Right atrium auricular region (tissue), 2 donors: ENCODE results near the gene CHST10. TPM values are rescaled to one million over a fixed set of nuclear protein-coding genes. Genes with fewer than 3 reads are reported as not detected.
A peak's percentile ranks its signal among the peaks of the same experiment; 100 is the strongest.

Experiments used
- DNase-seq: peaks from one replicate; pipeline ENCODE4 v3.0.0-alpha.2; 2019; ENCODE audit warnings: low spot score
- H3K27ac ChIP-seq, 2 donors: fragments of 200-600 bp; sonication (generic); 1 replicate in 1 of 2; 2 replicates in 1 of 2; pipeline ENCODE4 v1.5.1; 2016 to 2019
- H3K27me3 ChIP-seq, 2 donors: fragments of 200-600 bp; sonication (generic); one replicate each; pipeline versions ENCODE4 v1.5.1 to v1.6.0; 2017 to 2019
- H3K36me3 ChIP-seq: fragments of 200-600 bp; sonication (generic); one replicate; pipeline ENCODE4 v1.5.1; 2016
- H3K4me1 ChIP-seq, 2 donors: fragments of 200-600 bp; sonication (generic); one replicate each; pipeline versions ENCODE4 v1.5.1 to v1.6.0; 2017 to 2019
- H3K4me3 ChIP-seq, 2 donors: fragments of 200-600 bp; sonication (generic); 1 replicate in 1 of 2; 2 replicates in 1 of 2; pipeline ENCODE4 v1.5.1; 2017 to 2019; ENCODE audit warnings: mild to moderate bottlenecking in 1 of 2, moderate library complexity in 1 of 2
- H3K9me3 ChIP-seq, 2 donors: fragments of 200-600 bp; sonication (generic); one replicate each; pipeline ENCODE4 v1.5.1; 2019
- total RNA-seq, 2 donors: library from RNA; depleted of rRNA; stranded (reverse); fragments of >200 nt; gene quantifications; one replicate each; pipeline ENCODE4 v1.1.0, GENCODE V29; 2016
- TF ChIP-seq, protein P1 (sequence below), 2 donors: fragments of 200-600 bp; sonication (generic); IDR thresholded peaks; one replicate each; pipeline ENCODE4 v1.5.1; 2019; ENCODE audit warnings: antibody characterized with exemption in 2 of 2

Gene CHST10
- total RNA-seq, 2 donors from 2014 or later = 12.5 to 16.4 TPM

DNA sequence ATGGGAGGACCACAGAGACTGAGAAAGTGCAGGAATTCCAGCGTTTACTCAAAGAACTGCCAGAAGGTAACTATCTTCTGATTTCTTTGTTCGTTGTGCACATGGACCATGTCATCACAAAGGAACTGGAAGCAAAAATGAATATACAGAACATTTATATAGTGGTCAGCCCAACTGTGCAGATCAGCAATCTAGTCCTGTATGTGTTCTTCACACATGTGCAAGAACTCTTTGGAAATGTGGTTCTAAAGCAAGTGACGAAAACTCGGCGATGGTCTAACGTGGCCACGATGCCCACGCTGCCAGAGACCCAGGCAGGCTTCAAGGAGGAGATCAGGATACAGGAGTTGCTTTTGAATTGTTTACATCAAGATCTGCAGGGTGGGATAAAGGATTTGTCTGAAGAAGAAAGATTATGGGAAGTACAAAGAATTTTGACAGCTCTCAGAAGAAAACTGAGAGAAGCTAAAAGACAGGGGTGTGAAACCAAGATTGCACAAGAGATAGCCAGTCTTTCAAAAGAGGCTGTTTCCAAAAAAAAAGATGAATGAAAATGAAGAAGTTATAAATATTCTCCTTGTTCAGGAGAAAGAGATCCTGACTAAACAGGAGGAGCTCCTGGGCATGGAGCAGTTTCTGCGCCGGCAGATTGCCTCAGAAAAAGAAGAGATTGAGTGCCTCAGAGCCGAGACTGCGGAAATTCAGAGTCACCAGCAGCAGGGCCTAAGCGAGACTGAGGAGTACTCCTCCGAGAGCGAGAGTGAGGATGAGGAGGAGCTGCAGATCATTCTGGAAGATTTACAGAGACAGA lies 8.3 kb upstream of the CHST10 start:
- TF ChIP-seq, protein P1, sequence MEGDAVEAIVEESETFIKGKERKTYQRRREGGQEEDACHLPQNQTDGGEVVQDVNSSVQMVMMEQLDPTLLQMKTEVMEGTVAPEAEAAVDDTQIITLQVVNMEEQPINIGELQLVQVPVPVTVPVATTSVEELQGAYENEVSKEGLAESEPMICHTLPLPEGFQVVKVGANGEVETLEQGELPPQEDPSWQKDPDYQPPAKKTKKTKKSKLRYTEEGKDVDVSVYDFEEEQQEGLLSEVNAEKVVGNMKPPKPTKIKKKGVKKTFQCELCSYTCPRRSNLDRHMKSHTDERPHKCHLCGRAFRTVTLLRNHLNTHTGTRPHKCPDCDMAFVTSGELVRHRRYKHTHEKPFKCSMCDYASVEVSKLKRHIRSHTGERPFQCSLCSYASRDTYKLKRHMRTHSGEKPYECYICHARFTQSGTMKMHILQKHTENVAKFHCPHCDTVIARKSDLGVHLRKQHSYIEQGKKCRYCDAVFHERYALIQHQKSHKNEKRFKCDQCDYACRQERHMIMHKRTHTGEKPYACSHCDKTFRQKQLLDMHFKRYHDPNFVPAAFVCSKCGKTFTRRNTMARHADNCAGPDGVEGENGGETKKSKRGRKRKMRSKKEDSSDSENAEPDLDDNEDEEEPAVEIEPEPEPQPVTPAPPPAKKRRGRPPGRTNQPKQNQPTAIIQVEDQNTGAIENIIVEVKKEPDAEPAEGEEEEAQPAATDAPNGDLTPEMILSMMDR (IDR thresholded peaks at IDR 0.05) = no peak
- Histone ChIP-seq H3K4me1 (no peaks in the 10 kb centered on the region), H3K27ac (no peak overlapping the region), H3K27me3 (no peaks in the 10 kb centered on the region), H3K9me3 (no peaks in the 10 kb centered on the region), H3K4me3 (no peak overlapping the region), H3K36me3 (no peaks in the 10 kb centered on the region)
- DNase-seq = no peak

- no peak overlapping the region for H3K4me3 ChIP-seq
- H3K27ac ChIP-seq = no peak overlapping the region
- no peaks in the 10 kb centered on the region for H3K4me1 ChIP-seq
- no peaks in the 10 kb centered on the region for H3K27me3 ChIP-seq
- H3K9me3 ChIP-seq = no peaks in the 10 kb centered on the region
- no peaks in the 10 kb centered on the region for H3K36me3 ChIP-seq
- no peak for DNase-seq
- TF ChIP-seq, protein P1 (IDR thresholded peaks at IDR 0.05) = no peak
These were observed 7.6 kb upstream of the CHST10 start for GRCh38 chr2:100425107-100425506.

GRCh38 chr2:100424277-100424875 lies 6.9 kb upstream of the CHST10 start:
- Histone ChIP-seq H3K4me1 (no peaks in the 10 kb centered on the region), H3K27ac (no peak overlapping the region)
- TF ChIP-seq, protein P1 (IDR thresholded peaks at IDR 0.05) = no peak

GRCh38 chr2:100423631-100424030 lies 6.2 kb upstream of the CHST10 start:
- Histone ChIP-seq H3K27me3 (no peaks in the 10 kb centered on the region), H3K9me3 (no peaks in the 10 kb centered on the region), H3K4me1 (no peaks in the 10 kb centered on the region), H3K36me3 (no peaks in the 10 kb centered on the region), H3K27ac (no peak overlapping the region), H3K4me3 (no peak overlapping the region)
- TF ChIP-seq, protein P1 (IDR thresholded peaks at IDR 0.05) = no peak
- no peak for DNase-seq

More at GRCh38 chr2:100424277-100424875, 6.9 kb upstream of the CHST10 start:
- no peak for DNase-seq
- Histone ChIP-seq H3K4me3 (no peak overlapping the region), H3K36me3 (no peaks in the 10 kb centered on the region), H3K27me3 (no peaks in the 10 kb centered on the region), H3K9me3 (no peaks in the 10 kb centered on the region)

DNA sequence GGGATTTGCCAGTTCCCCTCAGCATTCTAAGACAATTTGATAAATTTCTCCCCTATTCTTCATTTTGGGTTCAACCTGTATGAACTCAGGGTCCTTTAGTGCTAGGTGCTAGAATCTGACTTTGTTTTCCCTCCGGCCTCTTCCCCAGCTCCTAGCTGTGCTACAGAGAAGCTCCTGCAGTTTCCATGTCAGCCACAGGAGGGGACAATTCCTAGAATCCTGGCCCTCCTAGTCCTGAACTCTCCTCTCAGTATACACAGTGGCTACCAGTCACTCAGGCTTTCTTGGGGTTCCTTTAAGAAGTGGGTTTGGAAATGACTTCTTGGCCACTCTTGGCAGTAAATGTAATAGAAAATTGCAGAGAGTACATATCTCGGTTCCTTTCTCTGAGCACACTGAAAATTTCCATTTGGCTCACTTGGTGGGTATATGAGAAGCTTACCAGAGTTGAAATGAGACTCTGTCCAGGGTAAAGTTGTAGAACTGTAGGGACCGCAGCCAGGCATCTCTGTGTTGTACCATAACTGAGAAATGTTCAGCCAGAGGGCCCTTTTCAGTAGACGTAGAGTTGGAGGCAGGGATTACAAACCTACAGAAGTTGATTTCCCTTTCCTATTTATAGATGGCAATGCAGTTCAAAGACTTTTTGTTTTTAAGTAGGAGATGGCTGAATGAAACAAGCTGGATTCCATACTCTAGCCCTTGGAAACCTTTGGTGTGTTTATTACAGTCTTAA lies 5.0 kb upstream of the CHST10 start:
- TF ChIP-seq, protein P1 (IDR thresholded peaks at IDR 0.05) = peak; percentile 40 to 69
- Histone ChIP-seq H3K9me3 (no peaks in the 10 kb centered on the region), H3K27ac (no peak overlapping the region), H3K36me3 (no peaks in the 10 kb centered on the region), H3K4me3 (no peak overlapping the region), H3K27me3 (no peaks in the 10 kb centered on the region), H3K4me1 (peaks cover 0 to 4% of the 10 kb centered on the region in 2 donors)
- no peak for DNase-seq
